Hematopoietic multipotent progenitor cell (in vitro differentiated cells): ENCODE data around the gene CSHL1. TPM values are rescaled to one million over a fixed set of nuclear protein-coding genes. Genes with fewer than 3 reads are reported as not detected.
"Not testable (repeated sequence)": the region's sequence is repeated elsewhere in the genome, so short reads cannot be mapped to it uniquely, and the experiment has no call there.

Experiments
- DNase-seq, 3 donors: peaks; one replicate each; pipeline ENCODE4 v3.0.0-alpha.2; 2011 to 2015; ENCODE audit warnings: low read depth in 2 of 3, low spot score in 2 of 3
- total RNA-seq: library from RNA; depleted of rRNA; stranded (reverse); fragments of >200 nt; gene quantifications from one replicate; pipeline ENCODE4 v1.2.3, GENCODE V29; 2012

Gene CSHL1
- total RNA-seq, 1 donor: not detected

- not testable (repeated sequence) for DNase-seq
Observed at GRCh38 chr17:63892316-63893037, 18.6 kb downstream of the CSHL1 start.

GRCh38 chr17:63889026-63889848 is 21.8 kb downstream of the CSHL1 start:
- peak in 2 of 3 donors; percentile 29 to 55 for DNase-seq

- DNase-seq: not testable (repeated sequence)
Observed at GRCh38 chr17:63885119-63885518, 25.9 kb downstream of the CSHL1 start.

GRCh38 chr17:63882626-63883126 is 28.4 kb downstream of the CSHL1 start:
- DNase-seq: not testable (repeated sequence)

- DNase-seq: peak; percentile 30 to 63 (median 55)
Observed at GRCh38 chr17:63881935-63882601, 29.0 kb downstream of the CSHL1 start, which contains the start of gene GH2. Gene GH2 (minus strand): TSS chr17:63881944. CDS start chr17:63881801, 143 bp downstream.

- not testable (repeated sequence) for DNase-seq
Observed at GRCh38 chr17:63881337-63881736, 29.7 kb downstream of the CSHL1 start.

GRCh38 chr17:63880706-63881105 is 30.4 kb downstream of the CSHL1 start:
- no peak for DNase-seq

GRCh38 chr17:63878413-63878812 is 32.6 kb downstream of the CSHL1 start:
- DNase-seq: not testable (repeated sequence)

- DNase-seq: not testable (repeated sequence)
Observed at GRCh38 chr17:63874693-63875092, 36.4 kb downstream of the CSHL1 start.

GRCh38 chr17:63874061-63874626 is 36.9 kb downstream of the CSHL1 start:
- DNase-seq: not testable (repeated sequence)

- not testable (repeated sequence) for DNase-seq
Observed at GRCh38 chr17:63873577-63873976, 37.5 kb downstream of the CSHL1 start, which contains the start of gene CSH2. Gene CSH2 (minus strand): TSS chr17:63873677. CDS start chr17:63873614, 63 bp downstream.

GRCh38 chr17:63871646-63872365 is 39.3 kb downstream of the CSHL1 start:
- not testable (repeated sequence) for DNase-seq

GRCh38 chr17:63870292-63870665 is 40.8 kb downstream of the CSHL1 start:
- DNase-seq: not testable (repeated sequence)

GRCh38 chr17:63869491-63870291 is 41.4 kb downstream of the CSHL1 start:
- DNase-seq: not testable (repeated sequence)

GRCh38 chr17:63866625-63867024 is 44.4 kb downstream of the CSHL1 start:
- DNase-seq: not testable (repeated sequence)
